HAP-1 (cell line): ENCODE results near the gene TRIM13.
A peak's percentile ranks its signal among the peaks of the same experiment; 100 is the strongest.

Experiments
- DNase-seq, 2 experiments: peaks; one replicate each; pipeline ENCODE4 v3.0.0-alpha.2; 2016 to 2020; ENCODE audit warnings: low spot score in 2 of 2
- H3K27me3 ChIP-seq: fragments of 250-450 bp; sonication (Bioruptor Pico); 2 replicates; pipeline ENCODE4 v1.5.1; 2020; ENCODE audit warnings: low read depth, mild to moderate bottlenecking, moderate library complexity
- H3K36me3 ChIP-seq: fragments of 250-450 bp; sonication (Bioruptor Pico); replicated peaks from 2 replicates; pipeline ENCODE4 v1.5.1; 2020; ENCODE audit warnings: mild to moderate bottlenecking
- H3K4me1 ChIP-seq: fragments of 250-450 bp; sonication (Bioruptor Pico); 2 replicates; pipeline ENCODE4 v1.5.1; 2020; ENCODE audit warnings: mild to moderate bottlenecking
- H3K4me3 ChIP-seq: fragments of 250-450 bp; sonication (Bioruptor Pico); 2 replicates; pipeline ENCODE4 v1.5.1; 2020; ENCODE audit warnings: mild to moderate bottlenecking, moderate library complexity
- H3K9me3 ChIP-seq: fragments of 250-450 bp; sonication (Bioruptor Pico); 2 replicates; pipeline ENCODE4 v1.5.1; 2020; ENCODE audit warnings: mild to moderate bottlenecking, moderate library complexity
- in situ Hi-C: fragments of 300-500 bp; cut with MboI; formaldehyde crosslinking; loops from 3 replicates; pipeline ENCODE4 v1.14.3; 2020; ENCODE audit warnings: low sequenced_read_pairs, inconsistent platforms, mixed read lengths

Gene TRIM13

DNA sequence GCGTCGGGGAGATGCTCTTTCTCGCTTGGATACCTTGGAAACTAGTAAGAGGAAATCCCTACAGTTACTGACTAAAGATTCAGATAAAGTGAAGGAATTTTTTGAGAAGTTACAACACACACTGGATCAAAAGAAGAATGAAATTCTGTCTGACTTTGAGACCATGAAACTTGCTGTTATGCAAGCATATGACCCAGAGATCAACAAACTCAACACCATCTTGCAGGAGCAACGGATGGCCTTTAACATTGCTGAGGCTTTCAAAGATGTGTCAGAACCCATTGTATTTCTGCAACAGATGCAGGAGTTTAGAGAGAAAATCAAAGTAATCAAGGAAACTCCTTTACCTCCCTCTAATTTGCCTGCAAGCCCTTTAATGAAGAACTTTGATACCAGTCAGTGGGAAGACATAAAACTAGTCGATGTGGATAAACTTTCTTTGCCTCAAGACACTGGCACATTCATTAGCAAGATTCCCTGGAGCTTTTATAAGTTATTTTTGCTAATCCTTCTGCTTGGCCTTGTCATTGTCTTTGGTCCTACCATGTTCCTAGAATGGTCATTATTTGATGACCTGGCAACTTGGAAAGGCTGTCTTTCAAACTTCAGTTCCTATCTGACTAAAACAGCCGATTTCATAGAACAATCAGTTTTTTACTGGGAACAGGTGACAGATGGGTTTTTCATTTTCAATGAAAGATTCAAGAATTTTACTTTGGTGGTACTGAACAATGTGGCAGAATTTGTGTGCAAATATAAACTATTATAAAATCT is 15.7 kb downstream of the TRIM13 start:
- Histone ChIP-seq H3K4me1 (peaks cover 4% of the 10 kb centered on the region; the same call in 1 of the 2 replicates), H3K4me3 (no peak overlapping the region), H3K27me3 (no peaks in the 10 kb centered on the region), H3K36me3 (peaks cover 31% of the 10 kb centered on the region), H3K9me3 (no peaks in the 10 kb centered on the region)
- in situ Hi-C loops: no loop called here
- DNase-seq: no peak

- in situ Hi-C loops: no loop called here
- H3K4me1 ChIP-seq: peaks cover 4% of the 10 kb centered on the region; the same call in 1 of the 2 replicates
- H3K36me3 ChIP-seq: peaks cover 20% of the 10 kb centered on the region
- H3K4me3 ChIP-seq: no peak overlapping the region
- DNase-seq: no peak
- H3K9me3 ChIP-seq: no peaks in the 10 kb centered on the region
- H3K27me3 ChIP-seq: no peaks in the 10 kb centered on the region
These were observed 17.5 kb downstream of the TRIM13 start for GRCh38 chr13:50014386-50014785.

GRCh38 chr13:50015258-50015657 is 18.4 kb downstream of the TRIM13 start, which contains the start of gene KCNRG:
Gene KCNRG, plus strand, starts transcription at chr13:50015444. Its CDS starts 50 bp downstream, at chr13:50015494.
- Histone ChIP-seq H3K27me3 (no peaks in the 10 kb centered on the region), H3K9me3 (no peaks in the 10 kb centered on the region), H3K4me1 (peaks cover 4% of the 10 kb centered on the region; the same call in 1 of the 2 replicates), H3K4me3 (no peak within 1 kb of the TSS), H3K36me3 (peaks cover 23% of the 10 kb centered on the region)
- no peak for DNase-seq
- in situ Hi-C loops: no loop called here

GRCh38 chr13:50015750-50016149 is 18.9 kb downstream of the TRIM13 start:
- DNase-seq: no peak
- Histone ChIP-seq H3K4me3 (no peak overlapping the region), H3K36me3 (peaks cover 26% of the 10 kb centered on the region), H3K4me1 (peaks cover 4% of the 10 kb centered on the region; the same call in 1 of the 2 replicates), H3K27me3 (no peaks in the 10 kb centered on the region), H3K9me3 (no peaks in the 10 kb centered on the region)
- in situ Hi-C loops: no loop called here

- DNase-seq: no peak
- Histone ChIP-seq H3K4me1 (peaks cover 4% of the 10 kb centered on the region; the same call in 1 of the 2 replicates), H3K4me3 (no peak overlapping the region), H3K36me3 (peaks cover 29% of the 10 kb centered on the region), H3K27me3 (no peaks in the 10 kb centered on the region), H3K9me3 (no peaks in the 10 kb centered on the region)
- in situ Hi-C loops: no loop called here
These were observed 19.6 kb downstream of the TRIM13 start for GRCh38 chr13:50016444-50016843.

- in situ Hi-C loops: no loop called here
- no peak for DNase-seq
- H3K4me3 ChIP-seq: no peak overlapping the region
- no peaks in the 10 kb centered on the region for H3K9me3 ChIP-seq
- H3K4me1 ChIP-seq: peaks cover 4% of the 10 kb centered on the region; the same call in 1 of the 2 replicates
- peaks cover 15% of the 10 kb centered on the region for H3K36me3 ChIP-seq
- H3K27me3 ChIP-seq: no peaks in the 10 kb centered on the region
These were observed 21.0 kb downstream of the TRIM13 start for GRCh38 chr13:50017819-50018218.

DNA sequence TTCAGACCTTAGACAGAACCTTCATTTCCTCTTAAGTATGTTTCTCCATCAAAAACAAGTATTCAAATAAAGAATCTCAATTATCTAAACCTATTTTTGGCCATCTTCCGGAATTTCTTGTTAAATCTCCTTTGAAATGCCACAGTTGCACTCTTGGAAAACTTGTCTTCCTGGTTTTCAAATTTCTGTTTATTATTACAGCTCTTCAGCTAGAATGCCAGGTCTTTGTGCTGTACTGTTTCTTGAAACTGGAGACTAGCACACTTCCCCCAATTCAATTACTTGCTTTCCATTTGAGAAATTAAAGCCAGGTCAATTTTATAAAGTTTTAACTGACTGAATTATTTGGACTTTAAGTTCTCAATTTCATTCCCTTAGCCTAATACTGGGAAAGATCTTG is 28.6 kb downstream of the TRIM13 start:
- no peak for DNase-seq
- Histone ChIP-seq H3K27me3 (no peaks in the 10 kb centered on the region), H3K4me1 (peaks cover 13% of the 10 kb centered on the region), H3K9me3 (no peaks in the 10 kb centered on the region), H3K36me3 (peaks cover 24% of the 10 kb centered on the region), H3K4me3 (no peak overlapping the region)
- in situ Hi-C loops: no loop called here

DNA sequence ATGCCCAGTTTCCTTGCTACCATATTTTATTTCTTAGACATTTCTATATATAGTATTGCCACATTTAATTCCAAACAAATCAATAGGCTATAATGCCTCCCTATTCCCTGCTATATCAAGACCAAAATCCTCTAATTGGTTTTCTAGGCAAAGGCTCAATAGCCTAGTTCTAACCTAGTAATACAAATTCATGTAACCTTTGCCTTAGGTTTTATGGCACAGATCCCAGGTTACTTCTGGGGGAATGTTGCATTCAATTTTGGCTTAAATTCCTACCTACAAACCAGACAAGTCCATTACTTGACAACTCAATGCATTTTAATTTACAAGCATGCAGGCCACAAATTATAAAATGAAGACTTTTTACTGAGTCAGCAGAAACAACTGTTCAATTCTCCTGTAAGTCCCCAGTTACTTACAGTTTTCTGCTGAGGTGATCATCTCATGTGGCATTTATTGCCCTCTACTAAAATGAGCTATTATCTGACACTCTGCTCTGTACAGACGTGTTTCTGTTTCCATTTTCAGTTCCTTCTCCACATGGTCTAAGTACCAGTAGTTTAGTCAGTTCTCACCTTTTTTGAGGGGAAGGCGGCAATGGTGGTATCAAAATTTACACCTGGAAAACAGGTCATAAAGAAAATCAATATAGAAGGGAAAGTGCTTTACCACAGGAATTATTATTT is 30.1 kb downstream of the TRIM13 start:
- Histone ChIP-seq H3K4me1 (peaks cover 23% of the 10 kb centered on the region), H3K36me3 (peaks cover 18% of the 10 kb centered on the region), H3K4me3 (no peak overlapping the region), H3K9me3 (no peaks in the 10 kb centered on the region), H3K27me3 (no peaks in the 10 kb centered on the region)
- DNase-seq: no peak
- in situ Hi-C loops: no loop called here

DNA sequence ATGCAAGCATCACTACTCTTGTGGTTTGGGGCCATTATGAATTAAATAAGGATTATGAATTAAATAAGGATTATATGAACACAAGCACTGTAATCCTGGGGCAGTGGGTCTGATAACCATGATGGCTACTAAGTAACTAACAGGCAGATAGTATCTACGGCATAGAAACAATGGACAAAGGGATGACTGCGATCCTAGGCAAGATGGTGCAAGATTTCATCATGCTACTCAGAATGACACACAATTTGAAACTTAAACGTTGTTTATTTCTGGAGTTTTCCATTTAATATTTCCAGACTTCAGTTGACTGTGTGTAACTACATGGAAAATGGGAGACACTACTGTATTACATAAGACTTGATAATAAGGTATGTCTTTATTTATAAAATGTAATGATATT is 33.5 kb downstream of the TRIM13 start:
- in situ Hi-C loops: no loop called here
- Histone ChIP-seq H3K27me3 (no peaks in the 10 kb centered on the region), H3K4me3 (no peak overlapping the region), H3K9me3 (no peaks in the 10 kb centered on the region), H3K4me1 (peaks cover 29% of the 10 kb centered on the region), H3K36me3 (peaks cover 9% of the 10 kb centered on the region; the same call in 1 of the 2 replicates)
- peak in 1 of 2 experiments; percentile 17 for DNase-seq

DNA sequence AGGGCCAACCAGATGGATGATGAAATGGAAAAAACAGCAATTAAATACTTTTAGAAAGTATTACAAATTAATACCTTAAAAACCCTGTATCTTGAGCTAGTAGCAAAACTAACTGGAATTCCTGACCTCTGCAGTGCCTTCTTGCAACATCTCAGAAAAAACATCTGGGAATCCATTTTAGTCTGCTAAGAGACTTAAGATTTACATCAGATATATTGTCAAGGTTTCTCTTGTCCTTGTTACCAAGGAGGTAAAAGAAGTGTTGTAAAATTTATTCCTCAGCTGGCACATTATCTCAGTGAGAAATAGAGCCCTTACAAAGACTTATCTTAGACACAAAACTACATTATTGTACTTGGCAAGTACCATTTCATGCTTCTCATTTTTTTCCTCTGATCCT is 36.9 kb downstream of the TRIM13 start:
- Histone ChIP-seq H3K36me3 (no peaks in the 10 kb centered on the region), H3K27me3 (no peaks in the 10 kb centered on the region), H3K4me3 (no peak overlapping the region), H3K4me1 (peaks cover 29% of the 10 kb centered on the region), H3K9me3 (no peaks in the 10 kb centered on the region)
- in situ Hi-C loops: no loop called here
- no peak for DNase-seq

DNA sequence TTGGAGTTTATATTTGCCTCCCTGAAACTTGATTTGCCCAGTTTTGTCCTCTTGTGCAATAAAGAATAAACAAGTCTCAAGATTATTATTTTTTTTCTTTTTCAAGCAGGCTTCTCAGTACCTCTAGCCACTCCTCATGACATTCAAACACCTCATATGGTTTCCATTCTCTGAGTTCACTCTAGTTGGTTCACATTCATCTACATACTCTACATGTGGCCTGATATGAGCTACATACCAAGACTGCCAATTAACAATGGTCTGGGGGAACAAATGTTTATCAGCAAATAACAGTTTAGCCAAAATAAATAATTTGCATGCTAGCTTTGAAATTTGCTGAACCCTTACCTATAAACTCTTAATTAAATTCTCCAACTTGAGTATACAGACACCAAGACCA is 40.9 kb downstream of the TRIM13 start:
- DNase-seq: no peak
- no peaks in the 10 kb centered on the region for H3K27me3 ChIP-seq
- no peak overlapping the region for H3K4me3 ChIP-seq
- in situ Hi-C loops: no loop called here
- no peaks in the 10 kb centered on the region for H3K9me3 ChIP-seq
- H3K36me3 ChIP-seq: peaks cover 15% of the 10 kb centered on the region
- 0 out of 2 replicates have a peak, but pooled peaks cover 4% of the 10 kb centered on the region for H3K4me1 ChIP-seq

DNA sequence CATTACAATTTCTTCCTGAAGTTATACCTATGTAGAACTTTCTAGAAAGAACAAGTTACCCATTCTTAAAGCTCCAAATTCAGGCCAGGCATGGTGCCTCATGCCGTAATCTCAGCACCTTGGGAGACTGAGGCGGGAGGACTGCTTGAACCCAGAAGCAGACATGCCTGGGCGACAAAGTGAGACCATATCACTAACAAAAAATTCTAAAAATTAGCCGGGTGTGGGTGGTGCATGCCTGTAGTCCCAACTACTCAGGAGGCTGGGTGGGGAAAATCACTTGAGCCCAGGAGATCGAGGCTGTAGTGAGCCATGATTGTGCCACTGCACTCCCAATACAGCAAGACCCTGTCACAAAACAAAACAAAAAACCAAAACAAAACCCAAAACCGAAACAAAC is 41.4 kb downstream of the TRIM13 start:
- Histone ChIP-seq H3K36me3 (peaks cover 19% of the 10 kb centered on the region), H3K27me3 (no peaks in the 10 kb centered on the region), H3K4me3 (no peak overlapping the region), H3K4me1 (0 out of 2 replicates have a peak, but pooled peaks cover 4% of the 10 kb centered on the region), H3K9me3 (no peaks in the 10 kb centered on the region)
- no peak for DNase-seq
- in situ Hi-C loops: no loop called here

DNA sequence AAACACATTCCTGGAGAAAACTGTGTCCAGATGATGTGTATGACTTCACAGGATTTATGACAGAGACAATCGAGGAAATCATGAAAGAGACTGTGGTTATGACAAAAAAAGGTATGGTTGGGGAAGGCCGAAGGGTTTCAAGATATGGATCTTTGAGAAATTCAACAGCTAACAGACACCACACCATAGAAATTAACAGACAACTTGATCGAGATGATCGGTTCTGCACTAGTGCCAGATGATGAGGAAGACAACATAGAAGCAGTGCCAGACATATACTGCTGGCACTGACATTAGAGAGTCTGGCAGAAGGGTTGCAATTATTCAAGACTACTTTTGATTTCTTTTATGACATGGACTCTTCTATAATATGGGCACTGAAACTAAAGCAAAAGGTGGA is 55.6 kb downstream of the TRIM13 start:
- no peaks in the 10 kb centered on the region for H3K9me3 ChIP-seq
- H3K36me3 ChIP-seq: peaks cover 47% of the 10 kb centered on the region
- in situ Hi-C loops: no loop called here
- no peaks in the 10 kb centered on the region for H3K27me3 ChIP-seq
- no peak overlapping the region for H3K4me3 ChIP-seq
- peaks cover 7% of the 10 kb centered on the region for H3K4me1 ChIP-seq
- no peak for DNase-seq

DNA sequence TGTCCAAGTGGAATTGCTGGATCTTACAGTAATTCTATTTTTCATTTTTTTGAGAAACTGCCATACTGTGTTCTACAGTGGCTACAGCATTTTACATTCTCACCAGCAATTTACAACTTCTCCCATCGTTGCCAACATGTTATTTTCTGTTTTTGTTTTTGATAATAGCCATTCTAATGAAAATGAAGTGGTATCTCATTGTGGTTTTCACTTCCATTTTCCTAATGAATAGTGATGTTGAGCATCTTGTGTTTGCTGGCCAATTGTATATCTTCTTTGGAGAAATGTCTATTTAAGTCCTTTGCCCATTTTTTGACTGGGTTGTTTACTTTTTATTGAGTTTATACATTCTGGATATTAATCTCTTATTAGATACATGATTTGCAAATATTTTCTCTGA is 57.0 kb downstream of the TRIM13 start:
- Histone ChIP-seq H3K4me3 (no peak overlapping the region), H3K36me3 (peaks cover 49% of the 10 kb centered on the region), H3K4me1 (peaks cover 7% of the 10 kb centered on the region), H3K9me3 (no peaks in the 10 kb centered on the region), H3K27me3 (no peaks in the 10 kb centered on the region)
- no peak for DNase-seq
- in situ Hi-C loops: no loop called here
